GM21576 (cell line): Measurements from ENCODE around the gene GJA4.
"Not testable (repeated sequence)": the region's sequence is repeated elsewhere in the genome, so short reads cannot be mapped to it uniquely, and the experiment has no call there.

Experiments used
- ATAC-seq: cut with Tn5 transposase; IDR thresholded peaks from one replicate; pipeline ENCODE4 v1.9.1; 2021; ENCODE audit warnings: mild to moderate bottlenecking, moderate library complexity; ENCODE audit not compliant: unreplicated experiment

Gene GJA4

DNA sequence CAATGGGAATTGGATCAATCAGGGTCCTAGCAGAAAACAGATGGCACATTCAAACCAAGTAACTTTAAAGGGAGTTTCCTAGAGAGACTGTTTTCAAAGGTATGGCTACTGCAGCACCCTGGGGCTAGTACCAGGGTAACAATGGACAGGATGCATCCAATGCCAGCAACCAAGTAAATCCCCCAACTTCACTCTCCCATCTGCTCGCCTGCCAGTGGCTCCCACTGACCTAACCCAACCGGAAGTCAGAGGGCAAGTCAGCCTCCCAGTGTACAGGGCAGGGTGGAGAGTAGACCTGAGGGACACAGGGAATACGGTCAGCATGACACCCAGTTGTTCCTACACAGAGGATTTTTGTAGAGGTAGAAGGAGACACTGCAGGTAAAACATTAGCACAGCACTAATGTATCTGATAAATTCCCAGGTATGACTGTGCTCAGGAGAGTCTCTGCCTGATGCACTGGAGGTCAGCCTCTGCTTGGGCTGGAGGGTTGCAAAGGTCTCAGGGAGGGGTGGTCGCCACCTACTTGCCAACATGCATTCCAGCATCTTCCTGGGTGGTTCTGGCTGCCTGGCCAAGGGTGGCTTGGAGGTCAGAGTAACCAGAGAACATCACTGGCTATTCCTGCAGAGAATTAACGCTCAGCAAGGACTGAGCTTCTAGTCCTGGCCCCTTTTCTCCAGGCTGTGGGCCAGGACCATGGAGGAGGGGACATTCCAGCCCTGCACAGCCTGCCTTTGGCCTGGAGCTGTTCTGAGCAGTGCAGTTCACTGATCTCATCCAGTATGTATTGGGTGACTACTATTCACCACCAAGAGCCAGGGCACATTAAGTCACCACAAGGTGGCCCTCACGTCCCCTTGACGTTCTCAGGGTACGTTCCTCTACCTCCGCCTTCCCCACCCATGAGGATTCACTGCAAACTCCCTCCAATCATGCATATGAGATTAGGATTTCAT is 5.1 kb upstream of the GJA4 start:
- no peak for ATAC-seq

DNA sequence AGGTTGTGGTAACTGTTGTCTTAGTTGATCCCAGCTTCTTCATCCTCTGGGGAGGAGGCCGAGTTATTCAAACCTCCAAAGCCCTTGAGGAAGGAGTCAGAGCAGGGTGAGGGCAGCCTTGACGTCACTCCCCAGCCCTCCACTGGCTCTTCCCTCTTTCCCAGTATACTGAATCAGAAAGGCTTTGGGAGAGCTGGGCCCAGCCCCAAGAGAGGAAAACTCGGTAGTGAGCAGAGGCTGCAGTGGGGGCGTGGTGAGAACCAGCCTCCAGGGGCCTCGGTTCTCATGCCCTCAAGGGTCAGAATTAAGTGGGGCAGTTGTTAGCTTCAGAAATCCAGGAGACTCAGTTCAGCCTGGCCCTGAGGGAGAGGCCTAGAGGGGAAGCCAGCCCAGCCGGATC is 1.8 kb upstream of the GJA4 start:
- ATAC-seq, result no peak

DNA sequence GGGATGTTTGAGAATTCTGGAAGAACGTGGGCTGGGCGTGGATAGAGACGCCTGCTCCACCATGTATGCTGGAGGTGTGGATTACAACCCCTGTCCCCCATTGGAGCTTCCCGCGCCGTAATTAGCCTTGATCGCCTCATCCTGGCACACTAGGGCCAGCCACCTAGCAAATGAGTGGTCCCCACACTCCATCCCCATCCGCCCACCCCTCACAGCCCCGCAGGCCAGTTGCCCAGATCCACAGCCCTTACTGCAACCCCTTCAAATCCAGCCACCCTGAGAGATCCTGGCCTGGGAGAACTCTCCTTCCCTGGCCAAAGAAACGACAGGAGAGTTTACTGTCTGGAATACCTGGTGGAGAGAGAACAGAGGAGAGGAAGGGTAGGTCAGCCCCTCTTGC is 375 bp upstream of the GJA4 start:
- ATAC-seq, result no peak

DNA sequence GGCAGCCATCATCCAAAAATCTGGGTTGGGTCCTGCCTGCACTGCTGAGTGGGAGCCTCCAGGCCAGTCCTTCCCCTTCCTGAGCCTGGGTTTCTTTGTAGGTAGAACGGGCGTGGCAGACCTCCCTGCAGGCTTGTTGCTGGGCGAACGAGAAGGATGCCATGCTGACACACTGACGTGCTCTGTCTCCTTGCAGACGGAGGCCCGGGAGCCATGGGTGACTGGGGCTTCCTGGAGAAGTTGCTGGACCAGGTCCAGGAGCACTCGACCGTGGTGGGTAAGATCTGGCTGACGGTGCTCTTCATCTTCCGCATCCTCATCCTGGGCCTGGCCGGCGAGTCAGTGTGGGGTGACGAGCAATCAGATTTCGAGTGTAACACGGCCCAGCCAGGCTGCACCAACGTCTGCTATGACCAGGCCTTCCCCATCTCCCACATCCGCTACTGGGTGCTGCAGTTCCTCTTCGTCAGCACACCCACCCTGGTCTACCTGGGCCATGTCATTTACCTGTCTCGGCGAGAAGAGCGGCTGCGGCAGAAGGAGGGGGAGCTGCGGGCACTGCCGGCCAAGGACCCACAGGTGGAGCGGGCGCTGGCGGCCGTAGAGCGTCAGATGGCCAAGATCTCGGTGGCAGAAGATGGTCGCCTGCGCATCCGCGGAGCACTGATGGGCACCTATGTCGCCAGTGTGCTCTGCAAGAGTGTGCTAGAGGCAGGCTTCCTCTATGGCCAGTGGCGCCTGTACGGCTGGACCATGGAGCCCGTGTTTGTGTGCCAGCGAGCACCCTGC is 1.4 kb downstream of the GJA4 start:
- no peak for ATAC-seq

DNA sequence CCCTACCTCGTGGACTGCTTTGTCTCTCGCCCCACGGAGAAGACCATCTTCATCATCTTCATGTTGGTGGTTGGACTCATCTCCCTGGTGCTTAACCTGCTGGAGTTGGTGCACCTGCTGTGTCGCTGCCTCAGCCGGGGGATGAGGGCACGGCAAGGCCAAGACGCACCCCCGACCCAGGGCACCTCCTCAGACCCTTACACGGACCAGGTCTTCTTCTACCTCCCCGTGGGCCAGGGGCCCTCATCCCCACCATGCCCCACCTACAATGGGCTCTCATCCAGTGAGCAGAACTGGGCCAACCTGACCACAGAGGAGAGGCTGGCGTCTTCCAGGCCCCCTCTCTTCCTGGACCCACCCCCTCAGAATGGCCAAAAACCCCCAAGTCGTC is 2.0 kb downstream of the GJA4 start:
- ATAC-seq, result no peak

DNA sequence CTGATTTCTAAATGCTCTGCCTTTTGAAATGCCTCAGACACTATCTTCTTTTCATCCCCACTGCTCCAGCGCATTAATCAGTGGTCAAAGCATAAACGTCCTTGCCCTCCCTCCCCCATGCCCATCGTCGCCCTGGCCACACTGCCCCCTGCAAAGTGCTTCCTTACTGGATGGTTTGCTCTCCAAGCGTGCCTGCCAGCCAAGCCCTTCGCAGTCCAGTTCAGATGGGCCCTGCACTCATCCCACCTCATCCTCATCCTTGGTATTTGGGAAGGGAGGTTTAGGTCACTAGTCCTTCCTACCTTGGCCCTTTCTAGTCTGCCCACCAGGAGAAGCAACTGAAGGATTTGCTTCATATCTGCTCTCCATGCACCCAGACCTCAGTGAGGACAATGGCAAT is 3.1 kb downstream of the GJA4 start:
- ATAC-seq, result no peak

DNA sequence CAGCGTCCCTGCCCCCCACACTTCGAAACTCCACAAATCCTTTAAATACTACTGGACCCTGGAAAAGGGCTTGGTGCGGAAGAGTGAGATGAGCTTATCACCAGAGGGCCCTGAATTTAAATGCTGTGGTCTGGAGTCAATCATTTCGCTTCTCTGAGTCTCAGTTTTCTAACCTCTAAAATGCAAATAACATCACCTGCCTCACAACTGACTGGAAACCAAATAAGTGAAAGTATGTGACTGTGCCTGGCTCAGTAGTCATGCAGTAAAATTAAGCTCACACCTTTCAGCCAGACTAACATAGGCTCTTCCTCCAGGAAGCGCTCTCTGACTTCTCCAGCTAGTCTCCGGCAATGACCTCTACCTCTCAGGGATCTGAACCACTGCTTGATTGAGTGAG is 4.2 kb downstream of the GJA4 start:
- peak; percentile 83 for ATAC-seq

DNA sequence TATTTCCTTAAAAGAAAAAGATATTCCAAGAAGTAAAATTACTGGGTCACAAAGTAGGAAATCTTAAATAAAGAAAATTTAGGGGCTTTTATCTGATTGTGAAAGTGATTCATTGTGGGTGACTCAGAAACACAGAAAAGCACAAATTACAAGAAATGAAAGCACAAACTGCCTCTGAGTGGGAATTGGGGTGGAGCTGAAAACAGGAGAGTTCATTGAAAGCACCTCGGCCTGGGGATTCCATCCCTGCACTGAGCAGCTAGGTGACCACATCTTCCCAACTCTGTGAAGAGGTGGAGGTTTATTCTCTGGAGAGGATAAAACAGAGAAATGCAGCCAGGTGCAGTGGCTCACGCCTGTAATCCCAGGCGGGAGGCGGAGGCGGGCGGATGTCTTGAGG is 7.4 kb downstream of the GJA4 start:
- no peak for ATAC-seq

DNA sequence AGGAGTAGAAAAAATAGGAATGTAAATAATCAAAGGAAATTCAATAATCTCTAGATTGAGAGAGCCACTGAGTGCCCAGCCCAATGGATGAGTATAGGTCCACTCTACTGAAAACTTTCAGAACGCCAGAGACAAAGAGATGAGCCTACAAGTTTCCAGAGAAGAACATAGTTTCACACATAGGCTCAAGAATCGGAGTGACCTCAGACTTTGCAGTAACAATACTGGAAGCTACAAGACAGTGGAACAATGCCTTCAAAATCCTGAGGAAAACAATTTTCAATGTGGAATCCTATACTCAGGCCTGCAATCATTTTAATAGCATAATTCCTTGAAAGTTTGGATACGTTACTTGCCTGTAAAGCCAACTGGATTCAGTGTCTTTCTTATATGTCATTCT is 11.0 kb downstream of the GJA4 start:
- no peak for ATAC-seq

DNA sequence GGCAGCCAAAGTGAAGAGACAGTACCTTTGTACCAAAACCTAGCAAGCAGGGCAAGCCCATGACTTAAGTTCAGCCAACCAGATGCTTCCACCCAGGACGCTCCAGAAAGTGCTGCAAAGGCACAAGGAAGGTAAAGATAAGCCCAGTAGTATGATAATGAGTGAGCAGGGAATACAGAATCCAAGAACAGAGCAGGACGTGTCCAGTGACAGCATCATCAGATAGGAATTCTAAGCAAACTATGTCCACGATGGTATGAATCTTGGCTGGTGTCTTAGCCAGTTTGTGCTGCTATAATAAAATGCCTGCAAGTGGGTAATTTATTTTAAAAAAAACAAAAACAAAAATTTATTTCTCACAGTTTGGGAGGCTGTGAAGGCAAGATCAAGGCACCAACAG is 13.6 kb downstream of the GJA4 start:
- no peak for ATAC-seq

DNA sequence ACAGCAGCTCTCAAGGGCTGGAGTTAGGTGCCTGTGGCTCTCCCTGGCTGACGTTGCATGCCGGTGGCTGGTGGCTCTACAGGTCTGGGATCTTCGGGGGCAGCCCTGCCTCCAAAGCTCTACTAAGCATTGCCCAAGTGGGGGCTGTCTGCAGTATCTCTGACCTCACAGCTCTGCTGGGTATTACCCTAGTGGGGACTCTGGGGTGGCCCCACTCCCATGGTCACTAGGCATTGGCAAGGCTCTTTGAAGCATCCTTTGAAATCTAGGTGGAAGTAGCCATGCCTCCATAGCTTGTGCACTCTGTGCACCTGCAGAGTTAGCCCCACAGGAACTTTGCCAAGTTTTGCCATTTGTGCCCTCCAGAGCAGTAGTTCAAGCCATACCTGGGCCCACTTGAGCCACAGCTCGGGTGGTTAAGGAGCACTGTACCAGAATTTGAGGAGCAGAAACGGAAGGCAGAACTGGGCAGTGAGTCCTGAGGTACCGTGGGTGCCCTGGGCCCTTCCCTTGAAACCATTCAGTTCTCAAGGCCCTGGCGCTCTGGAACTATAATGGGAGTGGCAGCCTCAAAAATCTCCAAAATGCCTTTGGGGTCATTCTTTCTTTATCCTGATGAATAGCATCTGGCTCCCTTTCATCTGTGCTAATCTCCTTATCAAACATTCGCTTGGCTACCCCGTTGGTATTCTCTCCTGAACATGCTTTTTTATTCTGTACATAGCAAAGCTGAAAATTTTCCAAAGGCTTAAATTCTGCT is 15.4 kb downstream of the GJA4 start:
- ATAC-seq, result no peak

DNA sequence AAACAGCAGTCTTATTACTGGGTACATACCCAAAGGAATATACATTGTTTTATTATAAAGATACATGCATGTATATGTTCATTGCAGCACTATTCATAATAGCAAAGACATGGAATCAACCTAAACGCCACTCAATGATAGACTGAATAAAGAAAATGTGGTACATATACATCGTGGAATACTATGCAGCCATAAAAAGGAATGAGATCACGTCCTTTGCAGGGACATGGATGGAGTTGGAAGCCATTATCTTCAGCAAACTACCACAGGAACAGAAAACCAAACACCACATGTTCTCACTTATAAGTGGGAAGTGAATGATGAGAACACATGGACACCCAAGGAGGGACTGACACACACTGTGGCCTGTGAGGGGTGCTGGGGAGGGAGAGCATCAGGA is 18.0 kb downstream of the GJA4 start:
- not testable (repeated sequence) for ATAC-seq

DNA sequence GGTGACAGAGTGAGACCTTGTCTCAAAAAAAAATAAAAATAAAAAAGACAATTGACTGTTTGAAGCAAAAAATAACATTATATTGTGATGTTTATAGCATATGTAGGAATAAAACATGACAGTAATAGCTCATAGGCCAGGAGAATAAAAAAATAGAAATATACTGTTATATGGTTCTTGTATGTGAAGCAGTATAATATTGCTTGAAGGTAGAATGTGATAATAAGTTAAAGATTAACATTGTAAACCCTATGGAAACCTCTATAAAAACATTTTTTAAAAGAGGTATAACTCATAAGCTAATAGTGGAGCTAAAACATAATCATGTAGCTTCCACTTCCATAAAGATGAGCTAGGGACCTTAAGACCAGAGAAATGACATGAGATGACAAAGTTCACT is 23.5 kb downstream of the GJA4 start:
- no peak for ATAC-seq

DNA sequence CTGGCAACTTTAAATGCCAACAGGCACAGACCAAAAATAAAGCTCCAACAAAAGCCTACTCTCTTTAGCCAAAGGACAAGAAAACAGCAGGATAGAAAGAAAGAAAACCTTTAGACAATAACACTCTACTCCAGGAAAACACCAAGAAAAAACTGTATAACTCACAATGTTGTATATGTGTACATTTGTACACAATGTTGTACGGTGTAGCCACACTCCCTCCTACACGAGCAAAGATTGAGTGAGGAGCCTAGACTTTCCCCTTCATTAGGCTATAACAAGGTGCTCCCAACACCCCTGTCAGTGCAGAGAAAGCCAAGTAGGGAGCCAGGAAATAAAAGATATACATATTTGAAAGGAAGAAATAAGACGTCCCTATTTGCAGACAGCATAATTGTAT is 24.0 kb downstream of the GJA4 start:
- no peak for ATAC-seq

DNA sequence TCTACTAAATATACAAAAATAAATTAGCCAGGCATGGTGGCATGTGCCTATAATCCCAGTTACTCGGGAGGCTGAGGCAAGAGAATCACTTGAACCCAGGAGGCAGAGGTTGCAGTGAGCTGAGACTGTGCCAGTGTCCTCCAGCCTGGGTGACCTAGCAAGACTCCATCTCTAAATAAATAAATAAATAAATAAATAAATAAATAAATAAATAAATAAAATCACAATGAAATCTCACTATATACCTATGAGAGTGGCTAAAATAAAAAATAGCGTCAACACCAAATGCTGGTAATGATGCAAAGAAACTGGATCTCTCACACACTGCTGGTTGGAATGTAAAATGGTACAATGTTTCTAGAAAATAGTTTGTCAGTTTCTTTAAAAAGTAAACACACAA is 26.1 kb downstream of the GJA4 start:
- not testable (repeated sequence) for ATAC-seq

DNA sequence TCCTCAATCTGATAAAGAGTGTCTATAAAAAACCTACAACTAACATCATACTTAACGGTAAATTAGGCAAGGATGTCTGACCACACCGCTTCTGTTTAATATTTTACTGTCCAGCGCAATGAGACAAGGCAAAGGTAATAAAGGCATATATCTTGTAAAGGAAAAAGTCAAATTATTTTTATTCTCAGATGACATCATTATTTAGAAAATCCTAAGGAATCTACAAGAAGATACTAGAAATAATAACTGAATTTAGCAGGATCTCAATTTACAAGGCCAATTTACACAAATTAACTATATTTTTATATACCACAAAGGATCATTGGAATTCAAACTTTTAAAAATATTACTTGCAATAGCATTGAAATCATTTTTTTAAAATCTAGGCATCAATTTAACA is 29.4 kb downstream of the GJA4 start:
- no peak for ATAC-seq

DNA sequence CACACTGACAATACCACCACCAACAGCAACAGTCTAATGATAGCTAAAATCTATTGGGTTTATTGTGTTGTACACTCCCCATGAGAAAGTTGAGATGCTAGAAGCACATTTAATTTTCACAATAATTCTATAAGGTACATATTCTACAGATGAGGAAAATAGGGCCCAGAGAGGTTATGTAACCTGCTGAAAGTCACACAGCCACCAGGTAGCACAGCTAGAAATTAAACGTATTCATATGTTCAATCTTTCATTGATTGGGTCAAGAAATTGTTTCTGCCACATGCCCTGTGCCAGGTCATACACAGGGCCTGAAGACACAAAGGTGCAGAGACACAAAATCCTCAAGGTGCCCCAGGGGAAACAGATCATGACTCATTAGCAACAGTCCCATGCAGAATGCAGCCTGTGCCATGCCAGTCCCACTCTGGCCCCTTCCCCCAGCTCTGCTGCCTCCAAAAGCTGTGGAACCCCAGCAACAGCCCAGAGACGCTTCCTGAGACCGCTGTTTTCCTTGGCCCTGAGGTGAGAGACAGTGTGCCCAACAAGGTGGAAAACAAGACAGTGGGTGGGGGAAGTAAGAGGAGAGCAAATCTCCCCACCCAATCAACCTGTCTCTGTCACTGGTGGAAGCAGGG is 32.1 kb downstream of the GJA4 start:
- ATAC-seq, result no peak

DNA sequence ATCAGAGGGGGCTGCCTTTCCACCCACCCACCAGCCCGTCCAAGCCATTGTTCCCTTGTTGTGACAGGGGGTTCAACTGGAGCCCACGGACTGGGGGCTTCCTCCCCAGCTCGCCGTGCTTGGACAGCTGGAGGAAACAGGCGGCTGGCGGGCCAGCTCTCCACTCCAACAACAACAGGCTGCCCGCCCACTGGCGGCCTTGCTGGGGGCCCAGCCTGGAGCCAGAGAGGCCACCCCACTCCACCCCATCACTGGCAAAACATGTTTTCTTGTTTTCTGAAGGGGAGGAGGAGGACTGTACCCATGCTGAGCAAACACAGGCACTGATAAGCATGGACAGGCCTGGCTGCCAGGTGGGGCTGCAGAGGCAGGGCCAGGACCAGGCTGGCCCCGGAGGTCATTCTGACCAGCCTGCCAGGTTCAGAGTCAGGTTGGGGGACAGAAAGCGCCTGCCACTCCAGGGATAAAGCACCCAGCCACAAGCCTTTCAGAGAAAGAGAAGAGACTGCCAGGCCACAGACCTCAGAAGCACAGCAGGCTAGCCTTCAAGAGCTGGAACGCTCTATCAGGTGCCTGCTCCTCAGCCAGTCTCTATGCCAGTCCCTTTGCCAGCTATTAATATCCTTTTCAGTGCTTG is 32.8 kb downstream of the GJA4 start:
- no peak for ATAC-seq

DNA sequence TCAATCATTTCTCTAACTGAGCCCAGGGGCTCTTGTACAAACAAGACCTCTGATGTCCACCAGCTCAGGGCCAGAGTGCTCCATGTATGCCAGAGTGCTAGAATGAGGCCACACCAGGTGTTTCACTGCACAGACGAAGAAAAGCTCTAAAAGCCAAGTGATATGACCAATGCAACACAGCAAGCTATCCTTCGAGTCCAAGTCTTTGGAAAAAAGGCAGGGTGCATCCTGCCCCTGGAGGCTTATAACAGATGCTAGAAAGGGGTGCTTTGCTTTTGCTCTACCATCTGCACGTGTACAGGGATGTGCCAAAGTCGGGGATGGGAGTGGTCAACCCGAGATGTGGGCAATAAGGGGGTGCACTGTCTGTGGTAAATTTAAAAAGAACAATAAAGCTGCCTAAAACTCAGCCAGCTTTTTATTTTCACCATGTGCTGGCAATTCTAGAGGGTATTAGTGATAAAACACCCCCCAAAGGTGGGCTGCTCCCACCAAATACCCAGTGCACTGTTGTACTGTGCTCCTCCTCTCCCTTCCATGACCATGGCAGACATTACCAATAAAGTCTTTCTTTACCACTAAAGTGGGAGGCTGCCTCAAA is 34.6 kb downstream of the GJA4 start:
- ATAC-seq, result no peak

DNA sequence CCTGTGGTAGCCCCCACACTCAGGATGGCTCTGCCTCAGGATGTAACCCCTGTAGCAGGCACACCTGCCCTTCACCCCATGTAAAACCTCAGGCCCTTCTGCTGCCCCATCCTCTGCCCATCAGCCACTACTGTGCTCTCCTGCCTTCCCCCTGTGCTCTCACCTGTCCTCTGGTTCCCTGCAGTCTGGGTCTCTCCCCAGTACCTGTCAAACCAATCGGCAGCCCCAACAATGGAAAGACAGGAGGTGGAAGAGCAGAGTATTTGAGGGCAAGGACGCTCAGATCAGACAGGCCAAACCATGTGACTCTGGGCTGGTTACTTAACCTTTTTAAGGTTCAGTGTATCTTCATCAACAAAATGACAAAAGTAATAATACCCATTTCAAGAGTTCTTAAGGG is 35.8 kb downstream of the GJA4 start:
- ATAC-seq, result no peak
